ENCODE results near the gene FRMD4B.
A peak's percentile ranks its signal among the peaks of the same experiment; 100 is the strongest.

The FRMD4B gene

GRCh38 chr3:69403454-69403853 is 17.6 kb upstream of the FRMD4B start:
- DNase-seq: no peak

GRCh38 chr3:69400683-69401082 is 14.8 kb upstream of the FRMD4B start:
- no peak for DNase-seq

- no peak for DNase-seq
Measured at GRCh38 chr3:69392850-69393249, 7.0 kb upstream of the FRMD4B start.

- no peak for DNase-seq
Measured at GRCh38 chr3:69392415-69392814, 6.5 kb upstream of the FRMD4B start.

- no peak for DNase-seq
Measured at GRCh38 chr3:69391554-69391953, 5.7 kb upstream of the FRMD4B start.

GRCh38 chr3:69390771-69391170 is 4.9 kb upstream of the FRMD4B start:
- DNase-seq: no peak

- DNase-seq: no peak
Measured at GRCh38 chr3:69389520-69390248, 3.8 kb upstream of the FRMD4B start.

- no peak for DNase-seq
Measured at GRCh38 chr3:69388241-69388640, 2.4 kb upstream of the FRMD4B start.

- DNase-seq: no peak
Measured at GRCh38 chr3:69386556-69387385, 883 bp upstream of the FRMD4B start.

- no peak for DNase-seq
Measured at GRCh38 chr3:69385123-69385722, 665 bp downstream of the FRMD4B start.

GRCh38 chr3:69384326-69384725 is 1.6 kb downstream of the FRMD4B start:
- DNase-seq: no peak

GRCh38 chr3:69379661-69380060 is 6.2 kb downstream of the FRMD4B start:
- DNase-seq: no peak

GRCh38 chr3:69378112-69378802 is 7.6 kb downstream of the FRMD4B start:
- no peak for DNase-seq

- no peak for DNase-seq
Measured at GRCh38 chr3:69377262-69377661, 8.6 kb downstream of the FRMD4B start.

- no peak for DNase-seq
Measured at GRCh38 chr3:69376731-69377130, 9.2 kb downstream of the FRMD4B start.

GRCh38 chr3:69371816-69372215 is 14.1 kb downstream of the FRMD4B start:
- no peak for DNase-seq

GRCh38 chr3:69370901-69371301 is 15.0 kb downstream of the FRMD4B start:
- no peak for DNase-seq

- DNase-seq: no peak
Measured at GRCh38 chr3:69370156-69370883, 15.6 kb downstream of the FRMD4B start.

- peak; percentile 15 for DNase-seq
Measured at GRCh38 chr3:69368129-69368741, 17.7 kb downstream of the FRMD4B start.

- no peak for DNase-seq
Measured at GRCh38 chr3:69367586-69367985, 18.3 kb downstream of the FRMD4B start.

- no peak for DNase-seq
Measured at GRCh38 chr3:69364354-69364753, 21.5 kb downstream of the FRMD4B start.

GRCh38 chr3:69360690-69361089 is 25.2 kb downstream of the FRMD4B start:
- no peak for DNase-seq

Data from activated naive CD4-positive, alpha-beta T cell treated with Interleukin-2 at 50 U/mL for 16 hours (primary cell).